LHCN-M2 (cell line): ENCODE data around the gene FARS2. TPM values are rescaled to one million over a fixed set of nuclear protein-coding genes. Genes with fewer than 3 reads are reported as not detected.

Experiments used
- DNase-seq: peaks from one replicate; pipeline ENCODE4 v3.0.0-alpha.2; 2012; ENCODE audit warnings: low read depth
- total RNA-seq: library from RNA; depleted of rRNA; stranded (reverse); fragments of >200 nt; gene quantifications from 2 replicates; pipeline ENCODE4 v1.2.3, GENCODE V29; 2014

The FARS2 gene
- total RNA-seq, 1 experiment from 2014 or later, result 11.5 TPM

- no peak for DNase-seq
Measured at GRCh38 chr6:5506149-5506548, 244.8 kb downstream of the FARS2 start.

GRCh38 chr6:5506597-5506996 lies 245.3 kb downstream of the FARS2 start:
- no peak for DNase-seq

GRCh38 chr6:5507131-5507681 lies 245.9 kb downstream of the FARS2 start:
- no peak for DNase-seq

GRCh38 chr6:5509106-5509505 lies 247.8 kb downstream of the FARS2 start:
- DNase-seq, result no peak

- DNase-seq, result no peak
Measured at GRCh38 chr6:5510331-5511133, 249.2 kb downstream of the FARS2 start.

GRCh38 chr6:5511954-5512353 lies 250.6 kb downstream of the FARS2 start:
- peak; percentile 48 for DNase-seq

- DNase-seq, result no peak
Measured at GRCh38 chr6:5512422-5512821, 251.1 kb downstream of the FARS2 start.

GRCh38 chr6:5513408-5513807 lies 252.1 kb downstream of the FARS2 start:
- DNase-seq, result no peak

- DNase-seq, result no peak
Measured at GRCh38 chr6:5514353-5514752, 253.0 kb downstream of the FARS2 start.

- no peak for DNase-seq
Measured at GRCh38 chr6:5515200-5515599, 253.9 kb downstream of the FARS2 start.

GRCh38 chr6:5516036-5516435 lies 254.7 kb downstream of the FARS2 start:
- no peak for DNase-seq

- no peak for DNase-seq
Measured at GRCh38 chr6:5517796-5518195, 256.5 kb downstream of the FARS2 start.

- no peak for DNase-seq
Measured at GRCh38 chr6:5518936-5519491, 257.7 kb downstream of the FARS2 start.

GRCh38 chr6:5520796-5521195 lies 259.5 kb downstream of the FARS2 start:
- DNase-seq, result no peak

GRCh38 chr6:5521322-5521721 lies 260.0 kb downstream of the FARS2 start:
- no peak for DNase-seq

GRCh38 chr6:5522147-5522546 lies 260.8 kb downstream of the FARS2 start:
- DNase-seq, result no peak

- DNase-seq, result no peak
Measured at GRCh38 chr6:5524110-5524509, 262.8 kb downstream of the FARS2 start.

GRCh38 chr6:5525209-5525608 lies 263.9 kb downstream of the FARS2 start:
- DNase-seq, result peak; percentile 79

- peak; percentile 48 for DNase-seq
Measured at GRCh38 chr6:5529015-5529414, 267.7 kb downstream of the FARS2 start.

- no peak for DNase-seq
Measured at GRCh38 chr6:5529733-5530132, 268.4 kb downstream of the FARS2 start.

GRCh38 chr6:5531161-5531560 lies 269.8 kb downstream of the FARS2 start:
- no peak for DNase-seq

GRCh38 chr6:5531853-5532375 lies 270.6 kb downstream of the FARS2 start:
- DNase-seq, result no peak

GRCh38 chr6:5532941-5533340 lies 271.6 kb downstream of the FARS2 start:
- DNase-seq, result no peak
